ENCODE measurements around the gene CENPF. TPM values are rescaled to one million over a fixed set of nuclear protein-coding genes. Genes with fewer than 3 reads are reported as not detected.
"Not testable (repeated sequence)": the region's sequence is repeated elsewhere in the genome, so short reads cannot be mapped to it uniquely, and the experiment has no call there.

CENPF gene
- total RNA-seq, 3 donors from 2014 or later = 3.5 to 4.6 (median 3.5) TPM

- not testable (repeated sequence) for DNase-seq; H3K4me3 Mint-ChIP-seq; H3K27me3 Mint-ChIP-seq (ENCODE audit: low read depth); H3K4me1 Mint-ChIP-seq (ENCODE audit: low read depth); H3K36me3 Mint-ChIP-seq (ENCODE audit: insufficient read depth); ATAC-seq
- H3K9me3 Mint-ChIP-seq = peaks cover 16% of the 10 kb centered on the region
These were observed 26.9 kb upstream of the CENPF start for GRCh38 chr1:214576120-214576519.

DNA sequence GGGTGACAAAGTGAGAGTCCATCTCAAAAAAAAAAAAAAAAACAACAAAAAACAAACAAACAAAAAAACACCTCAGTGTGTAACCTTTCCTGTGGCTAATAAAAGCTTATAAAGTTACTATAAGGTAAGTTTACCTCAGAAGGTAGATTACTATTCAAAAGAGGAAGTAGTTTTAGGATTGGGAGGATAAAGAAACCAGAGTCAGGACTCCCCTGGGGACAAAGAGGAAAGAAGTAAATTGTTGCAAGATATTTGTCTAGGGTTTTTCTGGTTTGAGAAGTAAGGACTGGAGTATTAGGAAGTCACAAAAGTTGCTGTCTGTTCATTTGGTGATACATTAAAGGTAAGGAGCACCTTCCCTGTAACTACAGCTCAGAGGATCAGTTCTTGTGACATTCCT lies 23.8 kb upstream of the CENPF start:
- H3K36me3 Mint-ChIP-seq (ENCODE audit: insufficient read depth) = peaks cover 2% of the 10 kb centered on the region
- peaks cover 16% of the 10 kb centered on the region for H3K9me3 Mint-ChIP-seq
- peaks cover 3% of the 10 kb centered on the region for H3K27me3 Mint-ChIP-seq (ENCODE audit: low read depth)
- ATAC-seq = no peak
- DNase-seq = no peak
- H3K4me3 Mint-ChIP-seq = no peak overlapping the region
- H3K4me1 Mint-ChIP-seq (ENCODE audit: low read depth) = no peaks in the 10 kb centered on the region

- DNase-seq (no peak), ATAC-seq (no peak)
- peaks cover 5% of the 10 kb centered on the region for H3K9me3 Mint-ChIP-seq
- H3K4me3 Mint-ChIP-seq = no peak overlapping the region
- H3K4me1 Mint-ChIP-seq (ENCODE audit: low read depth) = no peaks in the 10 kb centered on the region
- H3K27me3 Mint-ChIP-seq (ENCODE audit: low read depth) = peaks cover 4% of the 10 kb centered on the region
- H3K36me3 Mint-ChIP-seq (ENCODE audit: insufficient read depth) = no peaks in the 10 kb centered on the region
These were observed 21.2 kb upstream of the CENPF start for GRCh38 chr1:214581785-214582184.

- Mint-ChIP-seq H3K4me3 (no peak overlapping the region), H3K36me3 (ENCODE audit: insufficient read depth) (no peaks in the 10 kb centered on the region), H3K4me1 (ENCODE audit: low read depth) (no peaks in the 10 kb centered on the region), H3K27me3 (ENCODE audit: low read depth) (peaks cover 4% of the 10 kb centered on the region), H3K9me3 (no peaks in the 10 kb centered on the region)
- no peak for DNase-seq
- ATAC-seq = no peak
These were observed 20.6 kb upstream of the CENPF start for GRCh38 chr1:214582289-214582891.

DNA sequence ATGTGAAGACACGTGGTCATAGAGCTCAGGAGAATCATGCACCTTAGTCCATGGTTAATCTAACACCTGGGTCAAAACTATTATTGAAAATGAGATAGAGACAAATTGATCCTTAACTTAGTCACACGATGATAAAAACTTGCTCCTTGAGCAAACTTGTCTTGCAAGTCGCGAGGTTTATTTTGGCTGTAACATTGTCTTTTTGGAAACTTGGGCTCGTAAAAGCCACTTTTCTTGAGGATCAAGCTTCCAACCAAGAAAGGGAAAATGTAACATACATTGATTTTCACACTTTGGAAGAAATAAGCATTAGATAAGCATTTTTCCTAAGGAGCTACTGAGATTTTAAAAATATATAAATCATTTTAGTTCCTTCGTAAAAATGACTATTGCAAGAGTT lies 19.9 kb upstream of the CENPF start:
- no peaks in the 10 kb centered on the region for H3K36me3 Mint-ChIP-seq (ENCODE audit: insufficient read depth)
- no peak overlapping the region for H3K4me3 Mint-ChIP-seq
- no peak for ATAC-seq
- peaks cover 4% of the 10 kb centered on the region for H3K27me3 Mint-ChIP-seq (ENCODE audit: low read depth)
- no peaks in the 10 kb centered on the region for H3K9me3 Mint-ChIP-seq
- no peaks in the 10 kb centered on the region for H3K4me1 Mint-ChIP-seq (ENCODE audit: low read depth)
- no peak for DNase-seq

DNA sequence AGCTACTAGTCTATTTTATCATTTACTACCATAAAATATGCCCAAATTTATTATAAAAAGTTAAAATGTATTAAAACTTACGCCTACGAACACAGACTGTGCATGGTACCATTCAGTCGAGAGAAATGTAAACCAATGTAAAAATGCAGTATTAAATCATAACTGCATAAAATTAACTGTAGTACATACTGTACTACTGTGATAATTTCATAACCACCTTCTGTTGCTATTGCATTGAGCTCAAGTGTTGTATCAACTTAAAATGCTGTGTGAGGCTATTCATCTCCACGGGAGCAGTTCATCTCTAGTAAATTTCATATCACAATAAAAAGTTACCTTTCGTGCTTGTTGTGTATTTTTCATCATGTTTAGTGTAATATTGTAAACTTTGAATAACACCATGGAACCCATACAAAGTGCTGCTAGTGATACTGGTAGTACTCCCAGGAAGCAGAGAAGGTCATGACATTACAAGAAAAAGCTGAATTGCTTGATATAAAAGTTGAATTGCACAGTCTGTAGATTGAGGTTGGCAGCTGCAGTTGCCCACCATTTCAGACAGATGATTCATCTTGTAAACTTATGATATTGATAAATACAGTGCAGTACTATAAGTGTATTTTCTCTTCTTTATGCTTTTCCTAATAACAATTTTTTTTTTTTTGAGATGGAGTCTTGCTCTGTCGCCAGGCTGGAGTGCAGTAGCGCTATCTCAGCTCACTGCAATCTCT lies 19.0 kb upstream of the CENPF start:
- no peaks in the 10 kb centered on the region for H3K36me3 Mint-ChIP-seq (ENCODE audit: insufficient read depth)
- no peaks in the 10 kb centered on the region for H3K9me3 Mint-ChIP-seq
- peaks cover 4% of the 10 kb centered on the region for H3K27me3 Mint-ChIP-seq (ENCODE audit: low read depth)
- H3K4me1 Mint-ChIP-seq (ENCODE audit: low read depth) = no peaks in the 10 kb centered on the region
- no peak for ATAC-seq
- H3K4me3 Mint-ChIP-seq = no peak overlapping the region
- no peak for DNase-seq

- Mint-ChIP-seq H3K4me1 (ENCODE audit: low read depth) (no peaks in the 10 kb centered on the region), H3K36me3 (ENCODE audit: insufficient read depth) (no peaks in the 10 kb centered on the region), H3K4me3 (no peak overlapping the region), H3K27me3 (ENCODE audit: low read depth) (peaks cover 2% of the 10 kb centered on the region), H3K9me3 (no peaks in the 10 kb centered on the region)
- no peak for DNase-seq
- peak; percentile 41 to 65 for ATAC-seq
These were observed 17.9 kb upstream of the CENPF start for GRCh38 chr1:214584805-214585766.

- no peaks in the 10 kb centered on the region for H3K4me1 Mint-ChIP-seq (ENCODE audit: low read depth)
- H3K36me3 Mint-ChIP-seq (ENCODE audit: insufficient read depth) = no peaks in the 10 kb centered on the region
- peaks cover 2% of the 10 kb centered on the region for H3K27me3 Mint-ChIP-seq (ENCODE audit: low read depth)
- H3K4me3 Mint-ChIP-seq = no peak overlapping the region
- no peaks in the 10 kb centered on the region for H3K9me3 Mint-ChIP-seq
- ATAC-seq = no peak
- DNase-seq = no peak
These were observed 16.4 kb upstream of the CENPF start for GRCh38 chr1:214586621-214587020.

DNA sequence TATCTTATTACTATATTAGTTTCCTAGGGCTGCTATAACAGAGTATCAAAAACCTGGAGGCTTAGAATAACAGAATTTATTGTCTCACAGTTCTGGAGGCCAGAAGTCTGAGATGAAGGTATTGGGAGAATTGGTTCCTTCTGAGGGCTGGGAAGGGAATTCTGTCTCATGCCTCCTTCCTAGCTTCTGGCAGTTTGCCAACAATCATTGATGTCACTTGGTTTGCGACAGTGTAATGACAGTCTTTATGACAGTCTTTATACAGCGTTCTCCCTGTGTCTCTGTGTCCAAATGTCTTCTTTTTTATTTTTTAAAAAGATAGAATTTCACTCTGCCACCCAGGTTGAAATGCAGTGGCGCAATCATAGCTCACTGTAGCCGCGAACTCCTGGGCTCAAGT lies 15.8 kb upstream of the CENPF start:
- Mint-ChIP-seq H3K36me3 (ENCODE audit: insufficient read depth) (no peaks in the 10 kb centered on the region), H3K27me3 (ENCODE audit: low read depth) (peaks cover 2% of the 10 kb centered on the region), H3K9me3 (no peaks in the 10 kb centered on the region)

GRCh38 chr1:214588963-214589597 lies 13.9 kb upstream of the CENPF start:
- H3K36me3 Mint-ChIP-seq (ENCODE audit: insufficient read depth) = no peaks in the 10 kb centered on the region
- no peak overlapping the region for H3K4me3 Mint-ChIP-seq
- H3K4me1 Mint-ChIP-seq (ENCODE audit: low read depth) = no peaks in the 10 kb centered on the region
- ATAC-seq (no peak), DNase-seq (no peak)
- no peaks in the 10 kb centered on the region for H3K9me3 Mint-ChIP-seq
- H3K27me3 Mint-ChIP-seq (ENCODE audit: low read depth) = peaks cover 2% of the 10 kb centered on the region

More for the DNA sequence above, 15.8 kb upstream of the CENPF start:
- ATAC-seq (no peak), DNase-seq (no peak)
- Mint-ChIP-seq H3K4me1 (ENCODE audit: low read depth) (no peaks in the 10 kb centered on the region), H3K4me3 (no peak overlapping the region)

GRCh38 chr1:214590696-214591095 lies 12.3 kb upstream of the CENPF start:
- no peak overlapping the region for H3K4me3 Mint-ChIP-seq
- no peak for DNase-seq

DNA sequence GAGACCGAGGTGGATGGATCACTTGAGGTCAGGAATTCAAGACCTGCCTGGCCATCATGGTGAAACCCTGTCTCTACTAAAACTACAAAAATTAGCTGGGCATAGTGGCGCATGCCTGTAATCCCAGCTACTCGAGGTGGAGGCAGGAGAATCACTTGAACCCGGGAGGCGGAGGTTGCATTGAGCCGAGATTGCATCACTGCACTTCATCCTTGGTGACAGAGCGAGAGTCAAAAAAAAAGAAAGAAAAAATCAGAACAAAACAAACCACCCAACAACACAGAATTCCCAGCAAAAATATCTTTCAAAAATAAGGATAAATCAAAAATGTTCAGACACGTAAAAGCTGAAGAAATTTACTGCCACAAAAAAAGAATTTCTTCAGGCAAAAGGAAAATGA lies 11.1 kb upstream of the CENPF start:
- not testable (repeated sequence) for H3K9me3 Mint-ChIP-seq; H3K4me3 Mint-ChIP-seq; H3K36me3 Mint-ChIP-seq (ENCODE audit: insufficient read depth); DNase-seq; ATAC-seq; H3K27me3 Mint-ChIP-seq (ENCODE audit: low read depth); H3K4me1 Mint-ChIP-seq (ENCODE audit: low read depth)

More at GRCh38 chr1:214590696-214591095, 12.3 kb upstream of the CENPF start:
- Mint-ChIP-seq H3K9me3 (no peaks in the 10 kb centered on the region), H3K27me3 (ENCODE audit: low read depth) (peaks cover 2% of the 10 kb centered on the region), H3K36me3 (ENCODE audit: insufficient read depth) (no peaks in the 10 kb centered on the region), H3K4me1 (ENCODE audit: low read depth) (no peaks in the 10 kb centered on the region)
- no peak for ATAC-seq

GRCh38 chr1:214593158-214593557 lies 9.8 kb upstream of the CENPF start:
- ATAC-seq (no peak), DNase-seq (no peak)
- H3K4me1 Mint-ChIP-seq (ENCODE audit: low read depth) = no peaks in the 10 kb centered on the region
- no peak overlapping the region for H3K4me3 Mint-ChIP-seq
- H3K27me3 Mint-ChIP-seq (ENCODE audit: low read depth) = no peaks in the 10 kb centered on the region
- no peaks in the 10 kb centered on the region for H3K36me3 Mint-ChIP-seq (ENCODE audit: insufficient read depth)
- no peaks in the 10 kb centered on the region for H3K9me3 Mint-ChIP-seq

DNA sequence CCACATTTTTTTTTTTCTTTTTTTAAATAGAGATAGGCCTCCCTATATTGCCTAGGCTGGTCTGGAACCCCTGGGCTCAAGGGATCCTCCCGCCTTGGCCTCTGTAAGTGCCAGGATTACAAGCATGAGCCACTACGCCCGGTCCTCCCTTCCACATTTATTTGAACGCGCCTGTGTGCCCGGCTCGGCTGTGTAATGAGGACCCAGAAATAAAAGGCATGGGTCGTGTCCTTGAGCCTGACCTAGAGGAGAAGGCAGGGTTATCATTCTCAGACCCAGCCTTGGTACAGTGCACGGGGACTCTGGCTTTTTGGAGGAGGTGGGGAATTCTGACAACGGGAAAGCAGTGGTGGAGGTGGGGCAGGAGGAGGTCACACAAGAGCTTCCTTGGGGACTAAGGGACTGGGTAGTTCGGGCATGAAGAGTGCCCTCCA lies 841 bp downstream of the CENPF start:
- no peaks in the 10 kb centered on the region for H3K36me3 Mint-ChIP-seq (ENCODE audit: insufficient read depth)

More for the DNA sequence above, 841 bp downstream of the CENPF start:
- peaks cover 12% of the 10 kb centered on the region for H3K4me1 Mint-ChIP-seq (ENCODE audit: low read depth)
- H3K4me3 Mint-ChIP-seq = peak overlapping the region; percentile 93
- ATAC-seq (no peak), DNase-seq (no peak)
- no peaks in the 10 kb centered on the region for H3K27me3 Mint-ChIP-seq (ENCODE audit: low read depth)
- H3K9me3 Mint-ChIP-seq = no peaks in the 10 kb centered on the region

Measured in activated T-cell treated with anti-CD3 and anti-CD28 coated beads, Interleukin-2, amount 50 U/mL, for 4 hours (primary cell).